CD4-positive, alpha-beta T cell treated with Interleukin-17A for 4 hours (primary cell): ENCODE measurements around the gene IKZF3.
A peak's percentile ranks its signal among the peaks of the same experiment; 100 is the strongest.
"Not testable (repeated sequence)": the region's sequence is repeated elsewhere in the genome, so short reads cannot be mapped to it uniquely, and the experiment has no call there.

Source experiments
- DNase-seq: peaks from one replicate; pipeline ENCODE4 v3.0.0-alpha.2; 2020; ENCODE audit warnings: mixed read lengths

The IKZF3 gene

DNA sequence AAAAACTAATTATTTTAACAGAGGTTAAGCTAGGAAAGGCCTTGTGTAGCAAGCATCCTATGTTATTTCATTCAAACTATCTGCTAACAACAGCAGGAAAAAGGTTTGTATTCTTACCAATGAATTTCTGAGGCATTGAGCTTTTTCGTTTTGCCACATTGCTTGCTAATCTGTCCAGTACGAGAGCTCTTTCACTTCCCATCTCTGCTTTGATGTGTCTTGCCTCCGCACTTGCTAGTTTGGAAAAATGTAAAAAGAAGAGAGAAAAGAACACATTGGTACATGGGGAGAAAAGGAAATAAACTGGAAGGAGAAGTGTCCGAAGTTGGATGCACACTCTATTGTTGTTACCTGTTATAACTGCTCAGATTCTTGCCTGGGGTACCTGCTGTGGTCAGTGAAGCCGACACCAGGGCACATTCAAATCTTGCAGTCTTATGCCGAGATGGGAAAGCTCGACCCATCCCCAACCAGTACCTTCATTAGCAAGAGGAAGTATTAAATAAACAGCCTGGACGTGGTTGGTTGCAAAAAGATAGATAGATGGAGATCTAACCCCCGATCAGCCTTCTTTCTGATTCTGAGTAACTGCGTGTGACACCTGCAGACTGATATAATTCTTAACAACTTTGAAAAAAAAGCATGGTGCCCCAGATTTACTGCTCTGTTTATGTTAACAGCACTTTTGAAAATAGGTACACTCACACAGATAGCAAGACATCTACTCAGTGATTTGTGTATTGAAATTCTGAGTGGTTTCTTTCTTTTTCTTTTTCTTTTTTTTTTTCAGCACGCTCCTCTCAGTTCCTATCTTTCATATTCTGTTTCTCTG, 86.4 kb downstream of the IKZF3 start:
- peak; percentile 41 for DNase-seq

DNA sequence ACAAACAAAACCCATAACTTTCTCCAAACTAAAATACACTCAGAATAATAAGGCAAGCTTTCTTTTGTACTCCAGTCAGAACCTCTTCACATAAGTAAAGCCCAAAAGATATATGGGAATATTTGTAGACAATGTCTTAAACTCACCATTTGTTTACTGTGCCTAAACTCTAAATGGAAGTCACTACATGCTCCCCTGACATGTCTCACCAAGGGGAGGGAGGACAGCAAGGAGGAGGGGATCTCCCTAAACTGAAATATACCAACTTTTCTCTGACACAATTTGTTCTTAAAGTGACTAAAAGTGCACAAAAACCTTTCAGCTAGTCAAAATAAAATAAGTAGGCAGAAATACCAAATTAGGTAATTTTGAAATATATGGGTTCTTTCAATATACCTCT, 87.9 kb downstream of the IKZF3 start:
- DNase-seq, result peak; percentile 42

DNA sequence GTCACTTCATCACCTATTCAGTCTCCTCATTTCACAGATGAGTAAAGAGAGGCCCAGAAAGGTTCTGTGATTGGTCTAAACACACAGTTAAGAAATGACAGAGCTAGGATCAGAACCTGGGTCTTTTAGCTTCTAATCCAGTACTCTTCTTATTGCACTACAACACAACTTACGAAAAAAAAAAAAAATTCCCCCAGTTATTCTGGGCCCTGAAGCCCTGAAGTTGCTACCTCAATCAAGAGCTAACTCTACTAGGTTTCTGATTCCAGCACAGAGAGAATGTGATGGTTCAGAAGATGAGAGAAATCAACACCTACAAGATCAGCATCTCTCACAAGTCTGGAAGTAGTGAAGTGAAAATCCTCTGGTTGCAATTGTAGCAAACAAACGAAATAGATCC, 89.1 kb downstream of the IKZF3 start:
- no peak for DNase-seq

DNA sequence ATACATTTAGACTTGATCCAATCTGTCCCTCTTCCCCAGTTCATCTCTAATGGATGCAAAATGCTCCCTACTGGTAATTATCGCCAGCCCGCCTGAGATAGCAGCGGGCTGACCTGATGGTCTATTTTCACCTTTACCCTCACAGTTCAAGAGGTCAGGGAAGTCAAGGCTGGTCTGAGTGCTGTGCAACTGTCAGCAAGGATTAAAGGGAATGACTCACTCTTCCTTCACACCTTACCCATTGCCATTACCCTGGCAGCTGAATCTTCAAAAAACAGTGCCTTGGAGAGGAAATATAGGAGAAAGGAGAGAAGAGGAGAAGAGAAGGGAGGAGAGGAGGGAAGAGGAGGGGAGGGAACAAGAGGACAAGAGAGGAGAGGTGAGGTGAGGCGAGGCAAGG, 90.1 kb downstream of the IKZF3 start:
- DNase-seq, result peak; percentile 37

DNA sequence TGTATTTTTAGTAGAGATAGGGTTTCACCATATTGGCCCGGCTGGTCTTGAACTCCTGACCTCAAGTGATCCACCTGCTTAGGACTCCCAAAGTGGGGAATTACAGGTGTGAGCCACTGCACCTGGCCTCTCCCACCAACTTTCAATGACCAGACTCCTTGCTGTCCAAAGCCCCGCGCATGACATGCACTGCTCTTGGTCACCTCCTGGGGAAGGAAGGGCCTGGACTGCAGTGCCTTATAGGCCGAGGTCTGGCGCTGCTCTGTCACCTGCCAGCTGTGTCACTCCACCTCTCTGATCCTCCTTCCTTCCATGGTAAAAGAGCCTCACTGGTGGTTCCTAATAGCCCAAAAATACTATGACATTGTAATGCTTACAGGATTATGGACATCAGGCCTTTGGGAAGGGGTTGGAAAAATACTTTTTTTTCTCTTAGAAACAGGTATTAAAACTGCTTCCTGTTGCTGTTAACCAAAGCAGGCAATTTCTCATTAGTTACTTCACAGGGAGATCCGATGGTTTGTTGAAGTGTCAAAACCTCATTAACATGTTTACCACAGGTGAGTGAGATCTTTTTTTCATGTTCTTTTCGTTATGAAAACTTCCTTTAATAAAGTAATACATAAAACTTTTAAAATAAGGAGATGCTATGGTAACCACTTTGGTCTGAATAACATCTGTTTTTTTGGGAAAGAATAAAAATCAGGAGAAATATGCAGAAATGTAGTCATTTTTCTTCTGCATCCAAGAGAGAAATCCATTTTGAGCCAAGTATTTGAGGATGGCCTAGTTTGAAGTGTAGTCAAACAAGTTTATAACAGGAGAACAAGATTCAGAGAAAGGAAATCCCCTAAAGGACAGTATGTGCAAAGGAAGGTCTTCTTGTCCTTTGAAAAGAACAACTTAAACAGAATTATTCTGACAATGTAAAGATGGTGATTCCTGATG, 90.9 kb downstream of the IKZF3 start:
- no peak for DNase-seq

DNA sequence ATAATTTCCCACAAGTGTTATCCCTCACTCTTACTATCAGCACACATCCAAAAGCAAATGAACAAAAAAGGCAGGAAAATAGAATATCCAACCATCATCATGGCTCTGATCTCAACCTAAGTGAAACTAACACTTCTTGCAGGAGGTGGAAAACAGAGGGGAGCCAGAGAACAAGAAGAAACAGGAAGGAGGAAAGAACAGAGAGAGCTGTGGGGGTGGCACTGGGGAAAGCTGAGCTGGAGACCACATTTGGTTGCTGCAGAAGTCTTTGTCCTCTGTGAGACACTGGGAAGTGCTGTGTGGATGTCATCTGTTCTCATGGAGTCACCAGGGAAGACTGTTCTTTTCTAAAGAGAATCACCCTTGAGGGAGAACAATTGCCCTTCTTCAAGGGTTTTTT, 91.7 kb downstream of the IKZF3 start:
- peak; percentile 36 for DNase-seq

DNA sequence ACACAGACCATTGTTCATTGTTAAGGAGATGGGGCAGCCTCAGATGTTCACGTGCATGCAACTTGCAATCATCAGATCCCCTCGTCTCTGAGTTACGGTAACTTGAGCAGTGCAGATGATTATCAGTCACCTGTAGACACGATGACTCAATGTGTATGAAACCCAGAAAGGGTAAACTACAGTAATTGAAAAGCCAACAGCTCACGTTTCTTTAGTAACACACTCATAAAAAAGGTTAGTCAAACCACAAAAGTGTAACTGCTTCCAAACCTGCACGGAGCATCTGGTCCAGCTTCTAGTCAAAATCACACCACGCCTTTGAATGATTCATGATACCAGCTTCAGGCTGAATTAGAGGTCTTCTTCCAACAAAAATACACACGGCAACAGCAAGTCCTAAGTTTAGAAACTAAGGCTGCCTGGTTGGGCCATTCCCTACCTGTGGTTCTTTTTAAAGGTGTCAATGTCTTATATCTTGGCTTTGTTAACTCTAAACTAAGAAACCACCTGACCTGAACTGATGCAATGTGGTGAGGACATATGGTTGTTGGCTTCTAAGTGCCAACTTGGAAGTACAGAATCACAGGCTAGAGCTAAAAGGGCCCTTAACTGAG, 94.0 kb downstream of the IKZF3 start:
- DNase-seq, result peak; percentile 74

DNA sequence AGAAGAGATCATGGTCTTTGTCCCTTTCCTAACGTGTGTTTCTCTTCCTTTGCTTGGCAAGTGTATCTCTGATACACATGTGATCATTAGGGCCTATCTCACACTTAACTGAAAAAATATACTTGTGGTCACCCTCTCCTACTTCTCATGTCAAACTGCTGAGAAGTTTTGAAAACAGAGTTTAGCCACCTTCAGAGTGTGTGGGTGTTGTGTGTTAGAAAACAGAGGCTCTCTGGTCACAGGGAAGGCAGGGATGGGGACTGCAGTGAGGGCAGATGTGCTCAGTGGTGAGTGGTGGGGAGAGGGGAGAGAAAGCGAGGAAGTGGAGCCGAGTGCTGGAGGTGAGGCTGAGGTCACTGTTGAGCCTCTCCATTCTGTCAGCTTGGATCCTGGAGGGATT, 97.0 kb downstream of the IKZF3 start:
- no peak for DNase-seq

DNA sequence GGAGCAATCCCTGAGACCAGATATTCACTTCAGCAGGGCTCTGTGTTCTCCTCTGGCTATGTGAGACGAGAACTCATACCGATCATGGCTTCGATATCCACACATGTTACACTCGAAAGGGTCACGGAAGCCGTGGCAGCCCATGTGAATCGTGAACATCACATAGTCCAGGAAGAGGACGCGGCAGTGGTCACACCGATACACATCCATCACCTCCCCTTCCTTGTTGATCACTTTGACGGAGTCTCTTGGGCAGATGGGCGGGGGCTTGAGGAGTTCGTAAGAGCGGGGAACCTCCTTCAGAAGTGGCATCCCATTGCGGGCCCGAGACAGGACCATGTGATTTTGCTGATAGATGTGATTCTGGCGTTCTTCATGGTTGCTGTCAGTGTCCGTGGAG, 98.3 kb downstream of the IKZF3 start:
- DNase-seq, result no peak

DNA sequence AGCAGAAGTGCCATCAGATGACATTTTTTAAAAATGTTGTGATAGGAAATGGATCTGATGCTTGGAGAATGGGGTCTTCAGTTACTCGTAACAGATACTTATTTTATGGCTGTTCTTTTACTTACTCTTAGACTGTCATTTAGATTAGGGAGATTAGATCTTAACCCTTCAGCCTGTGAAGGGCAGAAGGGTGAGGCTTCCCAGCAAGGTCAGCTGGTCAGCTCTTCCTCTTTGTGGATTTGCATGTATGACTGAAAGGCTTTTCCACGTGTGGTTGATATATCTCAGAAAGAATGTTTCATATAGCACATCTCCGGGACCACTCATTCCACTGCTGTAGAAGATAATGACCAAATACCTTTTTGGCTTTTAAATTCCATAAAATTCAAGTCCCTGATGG, 98.9 kb downstream of the IKZF3 start:
- no peak for DNase-seq

DNA sequence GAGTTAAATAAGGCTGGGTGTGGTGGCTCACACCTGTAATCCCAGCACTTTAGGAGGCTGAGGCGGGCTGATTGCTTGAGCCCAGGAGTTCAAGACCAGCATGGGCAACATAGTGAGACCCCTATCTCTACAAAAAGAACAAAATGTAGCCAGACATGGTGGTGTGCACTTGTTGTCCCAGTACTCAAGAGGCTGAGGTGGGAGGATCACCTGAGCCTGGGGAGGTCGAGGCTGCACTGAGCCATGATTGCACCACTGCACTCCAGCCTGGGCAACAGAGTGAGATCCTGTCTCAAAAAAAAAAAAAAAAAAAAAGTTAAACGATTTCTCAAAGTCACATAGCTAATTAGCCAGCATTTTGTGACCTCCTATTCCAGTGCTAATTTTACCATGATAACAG, 99.9 kb downstream of the IKZF3 start:
- not testable (repeated sequence) for DNase-seq

DNA sequence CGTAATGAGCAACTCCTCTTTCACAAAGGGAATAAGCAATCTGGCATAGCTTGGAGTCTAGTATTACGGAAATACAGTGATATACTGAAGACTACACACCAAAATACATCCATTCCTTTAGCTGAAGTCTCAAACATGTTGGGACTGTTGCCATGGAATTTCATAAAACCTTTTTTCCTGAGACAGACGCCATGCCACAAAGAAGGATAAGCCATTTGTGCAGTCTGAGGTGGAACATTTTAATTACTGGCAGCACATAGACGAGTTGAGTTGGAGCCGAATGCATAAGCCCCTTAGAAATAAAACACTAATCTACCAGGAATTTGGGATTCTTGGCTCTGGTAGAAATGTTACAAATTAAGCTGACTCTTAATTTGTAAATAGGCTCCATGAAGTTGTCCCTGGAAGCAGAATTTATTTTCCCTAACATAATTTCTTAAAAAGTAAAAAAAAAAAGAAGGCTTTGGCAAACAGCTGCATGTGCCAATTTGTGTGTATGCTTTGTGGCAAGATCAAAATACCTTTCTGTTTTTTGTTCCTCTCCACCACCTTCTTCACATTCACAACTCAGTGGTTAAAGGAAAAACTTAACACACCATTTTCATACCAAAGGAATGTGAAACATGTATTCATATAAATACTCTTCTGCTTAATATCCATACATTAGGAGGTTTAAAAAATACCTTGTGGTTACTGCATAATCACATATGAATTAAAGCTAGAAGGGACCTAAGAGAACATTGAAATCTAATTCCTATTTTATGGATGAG, 100.9 kb downstream of the IKZF3 start:
- DNase-seq, result no peak

DNA sequence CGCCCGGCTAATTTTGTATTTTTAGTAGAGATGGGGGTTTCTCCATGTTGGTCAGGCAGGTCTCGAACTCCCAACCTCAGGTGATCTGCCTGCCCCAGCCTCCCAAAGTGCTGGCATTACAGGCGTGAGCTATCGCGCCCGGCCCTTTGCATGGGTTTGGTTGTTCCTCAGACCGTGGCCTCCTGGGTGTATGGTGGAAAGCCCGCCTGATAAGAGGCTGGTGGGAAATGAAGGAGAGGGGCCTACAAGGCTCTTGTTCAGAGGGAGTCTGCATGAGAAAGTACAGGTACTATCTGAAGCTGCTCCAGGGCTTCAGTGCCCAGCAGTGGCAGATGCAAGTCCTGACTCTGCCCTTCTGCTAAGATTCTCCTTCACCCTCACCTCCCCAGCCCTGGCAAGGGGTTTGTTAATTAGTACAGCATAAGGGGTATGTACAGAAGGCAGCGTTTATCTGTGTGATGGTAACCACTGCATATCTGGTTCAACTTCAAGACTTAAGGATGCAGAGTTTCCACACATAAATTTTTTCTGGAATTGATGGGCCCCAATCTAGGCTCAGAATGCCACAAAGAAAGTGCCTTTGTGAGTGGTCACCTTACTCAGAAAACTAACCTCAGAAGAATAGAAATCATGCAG, 102.1 kb downstream of the IKZF3 start:
- DNase-seq, result no peak

DNA sequence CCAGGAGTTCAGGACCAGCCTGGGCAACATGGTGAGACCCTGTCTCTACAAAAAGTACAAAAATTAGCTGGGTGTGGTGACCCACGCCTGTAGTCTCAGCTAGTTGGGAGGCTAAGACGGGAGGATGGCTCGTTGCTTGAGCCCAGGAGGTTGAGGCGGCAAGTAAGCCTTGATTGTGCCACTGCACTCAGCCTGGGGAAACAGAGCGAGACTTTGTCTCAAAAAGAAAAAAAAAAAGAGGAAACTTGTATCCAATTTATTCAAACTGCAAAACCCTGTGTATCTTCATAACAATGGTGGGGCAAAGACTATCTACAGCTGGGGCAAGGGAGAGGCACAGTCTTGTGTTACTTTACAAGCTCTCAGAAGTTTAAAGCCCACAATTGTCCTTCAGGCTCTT, 104.9 kb downstream of the IKZF3 start:
- no peak for DNase-seq

DNA sequence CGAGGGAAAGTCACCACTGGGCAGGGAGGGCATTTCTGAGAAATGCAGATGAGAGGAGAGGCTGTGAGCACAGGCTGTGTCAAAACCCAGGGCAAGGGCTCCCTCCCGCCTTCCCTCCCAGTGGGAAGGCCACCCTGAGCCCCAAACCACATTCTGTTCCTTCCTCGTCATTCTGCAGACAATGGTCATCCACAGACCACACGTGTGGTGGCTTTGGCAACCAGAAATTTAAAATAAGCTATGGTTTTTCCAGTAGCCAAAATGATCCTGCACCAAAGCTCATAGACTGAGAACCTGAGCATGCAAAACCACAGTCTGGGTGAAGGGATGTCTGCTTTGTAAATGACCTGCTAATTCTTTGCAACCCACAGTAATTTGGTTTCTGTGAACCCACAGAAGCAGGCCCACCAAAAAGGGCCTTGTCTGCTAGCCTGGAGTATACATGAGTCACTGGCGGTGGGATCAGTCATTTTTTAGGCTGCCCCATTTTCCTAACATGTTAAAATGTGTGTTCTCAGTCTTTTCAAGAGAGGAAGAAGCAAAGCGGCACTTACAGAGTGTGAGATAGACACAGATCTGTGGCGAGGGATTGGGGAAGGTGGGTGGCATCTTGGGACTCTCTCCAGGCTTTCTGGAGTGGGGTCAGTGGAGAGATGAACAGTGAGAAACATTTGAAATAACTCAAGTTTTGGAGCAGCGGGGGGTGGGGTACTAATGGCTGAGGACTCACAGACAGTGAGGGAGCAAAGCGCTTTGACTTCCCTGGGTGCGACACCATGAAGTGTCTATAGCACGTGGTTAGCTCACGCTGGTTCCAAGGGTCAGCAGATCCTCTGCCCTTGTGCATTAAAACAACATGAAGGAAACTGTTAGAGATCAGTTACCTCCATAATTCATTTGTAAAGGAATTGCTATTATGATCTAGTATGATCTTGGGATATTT, 105.9 kb downstream of the IKZF3 start:
- DNase-seq, result peak; percentile 73

DNA sequence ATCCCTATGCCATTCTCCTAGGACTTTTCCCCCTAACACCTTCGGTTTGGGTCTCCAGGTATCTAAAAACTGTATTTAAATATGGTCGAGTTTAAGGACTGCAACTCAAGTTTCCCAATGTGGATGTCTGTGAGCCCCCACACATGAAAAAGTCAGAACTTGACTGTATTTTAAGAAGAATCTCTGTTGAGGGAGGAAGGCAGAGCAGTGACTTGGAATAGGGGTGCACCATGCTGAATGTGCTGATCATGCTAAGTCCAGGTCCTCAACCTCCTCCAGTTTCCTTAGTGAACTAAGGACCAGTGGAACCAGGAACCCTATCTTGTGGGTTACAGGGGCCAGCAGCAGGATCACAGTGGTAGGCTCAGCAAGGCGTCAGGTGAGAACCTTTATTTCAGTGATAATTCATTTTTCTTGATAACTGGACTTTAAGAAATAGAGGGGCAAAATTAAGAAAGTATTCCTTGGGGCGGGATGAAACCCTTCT, 106.9 kb downstream of the IKZF3 start:
- DNase-seq, result no peak

DNA sequence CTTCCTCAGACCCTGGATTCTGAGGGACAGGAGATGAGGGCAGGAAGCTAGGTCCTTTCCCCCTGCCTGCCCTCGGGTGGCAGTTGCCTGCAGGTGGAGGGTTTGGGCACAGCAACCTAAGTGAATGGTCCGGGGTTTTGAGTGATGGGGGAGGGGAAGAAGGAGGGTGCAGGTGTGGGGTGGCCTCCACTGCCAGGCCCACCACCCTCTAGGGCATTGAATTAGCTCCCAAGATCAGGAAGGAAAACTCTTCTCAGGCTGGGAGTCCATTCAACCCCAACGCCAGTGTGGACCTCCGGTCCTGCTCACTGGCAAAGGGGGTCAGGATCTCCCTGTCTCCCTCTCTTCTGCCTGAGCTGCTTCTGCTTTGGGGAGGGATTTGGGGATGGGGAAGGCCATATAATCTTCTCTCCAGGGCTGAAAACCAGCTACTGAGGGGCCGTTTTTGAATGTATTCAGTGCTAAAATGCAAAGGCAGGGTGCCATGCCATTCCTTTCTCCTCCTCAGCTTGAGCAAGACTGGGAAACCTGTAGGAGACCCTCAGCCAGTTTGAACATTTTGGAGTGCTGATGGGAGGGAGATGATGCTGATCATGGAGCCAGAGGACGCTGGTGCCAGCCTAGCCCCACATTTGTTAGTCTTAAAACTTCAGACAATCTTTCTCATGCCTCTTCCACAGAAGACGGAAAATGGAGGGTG, 107.6 kb downstream of the IKZF3 start:
- peak; percentile 46 for DNase-seq

DNA sequence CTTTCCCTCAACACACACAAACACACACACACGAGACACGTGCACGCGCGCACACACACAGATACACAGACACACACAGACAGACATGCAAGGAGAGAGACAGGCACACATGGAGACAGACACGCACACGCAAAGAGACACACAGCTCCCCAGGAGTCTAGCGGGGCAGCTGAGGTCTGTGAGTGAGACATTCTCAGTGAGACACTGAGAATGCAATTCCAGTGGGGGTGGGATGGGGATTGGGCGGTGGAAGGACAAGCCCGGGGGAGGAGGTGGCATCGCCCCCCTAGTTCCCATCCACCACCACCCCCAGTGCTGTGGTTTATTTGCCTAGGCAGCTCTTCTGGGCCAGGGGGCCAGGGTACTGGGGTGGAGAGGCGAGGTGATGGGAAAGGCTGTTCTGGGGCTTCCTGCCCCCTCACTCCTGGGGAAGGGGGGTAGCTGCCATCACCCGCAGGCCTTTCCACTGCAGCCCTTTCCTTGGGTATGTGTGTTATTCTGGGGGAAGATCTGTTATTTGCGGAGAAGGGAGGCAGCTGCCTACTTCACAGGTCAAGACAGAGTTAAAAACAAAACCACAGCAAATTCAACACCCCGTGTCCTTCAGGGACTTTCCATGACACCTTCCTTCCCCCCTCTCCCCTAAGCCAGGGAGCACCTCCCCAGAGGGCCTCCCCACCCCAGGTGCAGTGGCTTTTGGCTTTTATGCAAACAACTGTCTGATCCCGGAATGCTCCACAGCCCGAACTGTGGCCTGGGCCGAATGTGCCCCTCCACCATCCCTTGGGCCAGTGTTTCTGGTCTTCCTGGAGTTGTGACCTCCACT, 108.3 kb downstream of the IKZF3 start:
- peak; percentile 76 for DNase-seq

DNA sequence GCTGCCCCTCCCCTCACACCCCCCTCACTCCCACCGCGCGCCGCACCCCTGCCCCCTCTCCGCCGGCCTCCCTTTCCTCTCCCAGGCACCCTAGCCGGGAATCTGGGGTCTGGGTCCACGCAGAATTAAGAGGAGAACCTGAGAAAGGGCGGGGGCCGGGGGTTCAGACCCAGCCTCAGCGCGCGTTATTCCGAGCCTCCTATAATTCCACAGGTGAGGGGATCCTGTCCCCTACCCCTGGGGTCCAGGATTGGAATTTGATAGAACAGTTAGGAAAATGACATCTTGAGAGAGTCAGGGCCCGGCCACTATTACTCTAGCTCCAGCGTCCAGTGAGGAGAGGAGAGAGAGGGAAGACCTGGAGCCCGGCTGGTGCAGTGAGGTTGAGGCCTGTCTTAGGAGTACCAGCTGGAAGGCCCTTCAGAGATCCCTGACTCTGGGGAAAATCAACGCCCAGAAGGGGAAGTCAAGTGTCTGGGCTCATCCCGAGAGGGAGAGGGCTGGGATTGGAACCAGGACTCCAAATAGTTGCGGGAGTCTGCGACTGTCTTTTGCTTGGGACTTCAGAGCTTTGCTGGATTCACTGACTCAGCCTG, 109.1 kb downstream of the IKZF3 start:
- DNase-seq, result no peak
